ENCODE measurements around the gene ARHGAP15.

The ARHGAP15 gene

GRCh38 chr2:143683977-143684376, 554.8 kb downstream of the ARHGAP15 start:
- Histone ChIP-seq H3K9me3 (no peaks in the 10 kb centered on the region), H3K27me3 (no peaks in the 10 kb centered on the region), H3K27ac (no peak overlapping the region), H3K4me3 (ENCODE audit: low read depth in 1 of 2, low read length in 1 of 2) (no peak overlapping the region), H3K36me3 (no peaks in the 10 kb centered on the region), H3K4me1 (ENCODE audit: control insufficient read depth in 1 of 2, insufficient read depth in 1 of 2, low read depth in 1 of 2, low read length in 1 of 2) (peaks cover 10 to 31% of the 10 kb centered on the region in 2 experiments)
- no peak for TF ChIP-seq CTCF (IDR thresholded peaks at IDR 0.05)

- TF ChIP-seq CTCF (IDR thresholded peaks at IDR 0.05) = no peak
- Histone ChIP-seq H3K4me1 (ENCODE audit: control insufficient read depth in 1 of 2, insufficient read depth in 1 of 2, low read depth in 1 of 2, low read length in 1 of 2) (peaks cover 10 to 31% of the 10 kb centered on the region in 2 experiments), H3K27ac (no peak overlapping the region), H3K9me3 (no peaks in the 10 kb centered on the region), H3K4me3 (ENCODE audit: low read depth in 1 of 2, low read length in 1 of 2) (no peak overlapping the region), H3K36me3 (no peaks in the 10 kb centered on the region), H3K27me3 (no peaks in the 10 kb centered on the region)
Measured at GRCh38 chr2:143684551-143685320, 555.5 kb downstream of the ARHGAP15 start.

- Histone ChIP-seq H3K9me3 (no peaks in the 10 kb centered on the region), H3K36me3 (no peaks in the 10 kb centered on the region), H3K4me1 (ENCODE audit: control insufficient read depth in 1 of 2, insufficient read depth in 1 of 2, low read depth in 1 of 2, low read length in 1 of 2) (peaks cover 11 to 39% of the 10 kb centered on the region in 2 experiments), H3K27me3 (no peaks in the 10 kb centered on the region), H3K4me3 (ENCODE audit: low read depth in 1 of 2, low read length in 1 of 2) (no peak overlapping the region), H3K27ac (no peak overlapping the region)
- TF ChIP-seq CTCF (IDR thresholded peaks at IDR 0.05) = no peak
Measured at GRCh38 chr2:143685421-143686078, 556.3 kb downstream of the ARHGAP15 start.

GRCh38 chr2:143686585-143687164, 557.5 kb downstream of the ARHGAP15 start:
- Histone ChIP-seq H3K36me3 (no peaks in the 10 kb centered on the region), H3K4me1 (ENCODE audit: control insufficient read depth in 1 of 2, insufficient read depth in 1 of 2, low read depth in 1 of 2, low read length in 1 of 2) (peaks cover 23 to 51% of the 10 kb centered on the region in 2 experiments), H3K27me3 (no peaks in the 10 kb centered on the region), H3K4me3 (ENCODE audit: low read depth in 1 of 2, low read length in 1 of 2) (no peak overlapping the region), H3K9me3 (no peaks in the 10 kb centered on the region), H3K27ac (no peak overlapping the region)
- TF ChIP-seq CTCF (IDR thresholded peaks at IDR 0.05) = peak; percentile 22

GRCh38 chr2:143688248-143688647, 559.0 kb downstream of the ARHGAP15 start:
- TF ChIP-seq CTCF (IDR thresholded peaks at IDR 0.05) = no peak
- Histone ChIP-seq H3K27ac (peak overlapping the region; percentile 6), H3K4me3 (ENCODE audit: low read depth in 1 of 2, low read length in 1 of 2) (no peak overlapping the region), H3K4me1 (ENCODE audit: control insufficient read depth in 1 of 2, insufficient read depth in 1 of 2, low read depth in 1 of 2, low read length in 1 of 2) (peaks cover 33 to 56% of the 10 kb centered on the region in 2 experiments), H3K27me3 (no peaks in the 10 kb centered on the region), H3K9me3 (no peaks in the 10 kb centered on the region), H3K36me3 (no peaks in the 10 kb centered on the region)

Measured in neutrophil (primary cell).